T-cell (primary cell): ENCODE measurements around the gene SDHAF1. TPM values are rescaled to one million over a fixed set of nuclear protein-coding genes. Genes with fewer than 3 reads are reported as not detected.
A peak's percentile ranks its signal among the peaks of the same experiment; 100 is the strongest.

Experiments used
- ATAC-seq, 4 experiments: fragments of 200-7000 bp in 3 of 4; fragments of 150-1000 bp in 1 of 4; cut with Tn5 transposase; replicated peaks in 1 of 4; 1 replicate in 3 of 4; 2 replicates in 1 of 4; pipeline ENCODE4 v1.10.0; 2021; ENCODE audit warnings: moderate library complexity in 3 of 4, mild to moderate bottlenecking in 2 of 4, moderate number of reproducible peaks in 1 of 4
- CTCF ChIA-PET, 2 donors: fragments of 300-600 bp; sonication (Branson Sonifier 250); formaldehyde crosslinking; loops; one replicate each; lab custom pipeline; 2022; ENCODE audit warnings: antibody characterized with exemption in 2 of 2; lab: Charles Lee
- POLR2A ChIA-PET, 2 donors: fragments of 300-600 bp; sonication (Branson Sonifier 250); formaldehyde crosslinking; loops; one replicate each; lab custom pipeline; 2022; ENCODE audit warnings: antibody characterized with exemption in 2 of 2; lab: Charles Lee
- DNase-seq, 35 experiments: peaks; one replicate each; pipeline versions ENCODE4 v3.0.0 to v3.0.0-alpha.2; 2013 to 2023
- H3K27ac ChIP-seq: one replicate; pipeline ENCODE4 v1.5.1; 2013; ENCODE audit warnings: low read length
- H3K27me3 ChIP-seq, 2 experiments: replicated peaks in 1 of 2; 1 replicate in 1 of 2; 2 replicates in 1 of 2; pipeline versions ENCODE4 v1.6.1 to v1.7.0; 2013; ENCODE audit warnings: low read length in 1 of 2, mixed read lengths in 1 of 2; ENCODE audit not compliant: control insufficient read depth in 2 of 2, insufficient read depth in 2 of 2; ENCODE audit errors: extremely low read depth in 1 of 2
- H3K36me3 ChIP-seq, 2 donors: 1 replicate in 1 of 2; 2 replicates in 1 of 2; pipeline versions ENCODE4 v1.6.1 to v1.7.0; 2013; ENCODE audit warnings: low read length in 1 of 2; ENCODE audit not compliant: control insufficient read depth in 2 of 2, insufficient read depth in 1 of 2; ENCODE audit errors: extremely low read depth in 1 of 2
- H3K4me1 ChIP-seq, 2 experiments: 1 replicate in 1 of 2; 2 replicates in 1 of 2; pipeline versions ENCODE4 v1.6.1 to v1.7.0; 2013; ENCODE audit warnings: low read length in 2 of 2, mixed read lengths in 1 of 2; ENCODE audit not compliant: insufficient read depth in 2 of 2, control insufficient read depth in 1 of 2; ENCODE audit errors: extremely low read depth in 1 of 2
- H3K4me3 ChIP-seq, 2 donors: 1 replicate in 1 of 2; 2 replicates in 1 of 2; pipeline versions ENCODE4 v1.5.1 to v1.7.0; 2013; ENCODE audit warnings: mild to moderate bottlenecking in 2 of 2, low read length in 1 of 2, moderate library complexity in 1 of 2; ENCODE audit not compliant: control insufficient read depth in 1 of 2; ENCODE audit errors: extremely low read depth in 1 of 2
- H3K9me3 ChIP-seq: 2 replicates; pipeline ENCODE4 v1.7.0; 2013
- H3K27ac Mint-ChIP-seq, 2 donors: one replicate each; pipeline ENCODE4 v1.8.0; 2020 to 2021; ENCODE audit warnings: mild to moderate bottlenecking in 2 of 2, mixed read lengths in 2 of 2
- H3K27me3 Mint-ChIP-seq, 2 donors: one replicate each; pipeline ENCODE4 v1.8.0; 2021 to 2022; ENCODE audit warnings: mixed read lengths in 2 of 2
- H3K36me3 Mint-ChIP-seq: one replicate; pipeline ENCODE4 v1.8.0; 2021; ENCODE audit warnings: mixed read lengths
- H3K4me1 Mint-ChIP-seq, 3 donors: one replicate each; pipeline ENCODE4 v1.8.0; 2020 to 2022; ENCODE audit warnings: mixed read lengths in 3 of 3, mild to moderate bottlenecking in 1 of 3
- H3K4me3 Mint-ChIP-seq, 3 donors: one replicate each; pipeline ENCODE4 v1.8.0; 2020 to 2022; ENCODE audit warnings: mild to moderate bottlenecking in 3 of 3, mixed read lengths in 3 of 3, moderate library complexity in 3 of 3
- H3K9me3 Mint-ChIP-seq, 3 donors: one replicate each; pipeline ENCODE4 v1.8.0; 2020 to 2022; ENCODE audit warnings: mixed read lengths in 3 of 3
- WGBS: methylation state at CpG from one replicate; pipeline ENCODE4 v1.1.5; 2013; ENCODE audit warnings: missing lambda C conversion rate; ENCODE audit not compliant: insufficient coverage; 5-methylcytosine and 5-hydroxymethylcytosine counted together
- total RNA-seq, 35 experiments: library from RNA in 6 of 35; stranded (reverse) in 6 of 35; fragments of 120-200 nt in 1 of 35; gene quantifications; one replicate each; pipeline versions ENCODE4 v1.2.1 to v1.2.4 and lab custom pipeline; 2013 to 2026

SDHAF1 gene
- total RNA-seq, 5 donors from 2014 or later (not counting 1 experiment from before 2014, with no cell fraction given): 10.2 to 30.5 (median 27.3) TPM

DNA sequence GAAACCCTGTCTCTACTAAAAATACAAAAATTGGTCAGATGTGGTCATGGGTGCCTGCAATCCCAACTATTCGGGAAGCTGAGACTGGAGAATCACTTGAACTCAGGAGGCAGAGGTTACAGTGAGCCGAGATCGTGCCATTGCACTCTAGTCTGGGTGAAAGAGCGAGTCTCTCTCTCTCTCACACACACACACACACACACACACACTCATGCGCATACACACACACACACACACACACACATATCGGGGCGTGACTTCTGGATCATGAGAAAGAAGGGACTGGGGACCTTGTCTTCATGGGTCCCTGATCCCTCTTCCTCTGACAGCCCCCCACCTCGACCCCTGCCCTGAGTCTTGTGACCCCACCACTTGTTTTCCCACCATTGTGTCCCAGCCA is 11.8 kb upstream of the SDHAF1 start:
- no peak overlapping the region for H3K4me3 ChIP-seq
- Mint-ChIP-seq H3K4me3 (no peak overlapping the region), H3K27ac (no peak overlapping the region), H3K9me3 (no peaks in the 10 kb centered on the region), H3K27me3 (peaks cover 55 to 62% of the 10 kb centered on the region in 2 donors), H3K36me3 (no peaks in the 10 kb centered on the region), H3K4me1 (peaks cover 6 to 23% (median 6%) of the 10 kb centered on the region in 3 donors)
- no peaks in the 10 kb centered on the region for H3K36me3 ChIP-seq
- H3K4me1 ChIP-seq: peaks cover 0 to 16% of the 10 kb centered on the region in 2 experiments
- 68% methylated on average over 6 of the region's 8 CpGs for WGBS
- ChIA-PET POLR2A (no interaction called here), CTCF (interaction anchor here in 1 of 2 donors (0.6 kb wide), 1 partner anchor 14 kb away, joined by 5 read pairs; no protein-coding TSS in a partner anchor)
- H3K9me3 ChIP-seq: no peaks in the 10 kb centered on the region
- ATAC-seq (no peak), DNase-seq (no peak)
- peaks cover 0 to 84% of the 10 kb centered on the region in 2 experiments for H3K27me3 ChIP-seq
- H3K27ac ChIP-seq: no peak overlapping the region

DNA sequence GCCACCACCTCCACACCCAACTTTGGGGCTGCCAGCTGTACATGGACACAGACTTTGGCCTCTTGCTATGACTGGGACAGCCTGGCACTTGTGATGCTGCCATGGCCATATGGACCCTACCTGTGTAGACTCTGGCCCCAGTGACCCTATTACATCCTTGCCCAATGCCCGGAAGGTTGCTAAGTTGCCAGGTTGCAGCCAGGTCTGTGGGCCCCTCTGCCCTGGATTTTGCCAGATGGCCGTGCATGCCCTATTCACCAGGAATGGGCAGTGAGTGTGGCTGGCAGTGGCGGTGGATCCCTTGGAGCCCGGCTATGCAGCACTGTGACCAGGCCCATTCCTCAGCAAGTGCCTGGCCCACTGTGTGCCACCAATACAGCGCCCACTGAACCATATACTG is 8.9 kb upstream of the SDHAF1 start:
- Histone ChIP-seq H3K9me3 (no peaks in the 10 kb centered on the region), H3K27me3 (peaks cover 0 to 81% of the 10 kb centered on the region in 2 experiments), H3K27ac (no peak overlapping the region), H3K36me3 (no peaks in the 10 kb centered on the region), H3K4me1 (peaks cover 0 to 16% of the 10 kb centered on the region in 2 experiments), H3K4me3 (no peak overlapping the region)
- WGBS: 87% methylated on average over 5 of the region's 5 CpGs
- Mint-ChIP-seq H3K4me1 (peaks cover 6 to 15% (median 6%) of the 10 kb centered on the region in 3 donors), H3K9me3 (no peaks in the 10 kb centered on the region), H3K27me3 (peaks cover 39 to 48% of the 10 kb centered on the region in 2 donors), H3K27ac (no peak overlapping the region), H3K4me3 (peak overlapping the region; percentile 17 to 76 (median 28)), H3K36me3 (no peaks in the 10 kb centered on the region)
- POLR2A ChIA-PET: interaction anchor here in 1 of 2 donors (0.6 kb wide), 1 partner anchor 20 kb away, joined by 3 read pairs; no protein-coding TSS in a partner anchor
- DNase-seq (no peak), ATAC-seq (no peak)
- CTCF ChIA-PET: no interaction called here

DNA sequence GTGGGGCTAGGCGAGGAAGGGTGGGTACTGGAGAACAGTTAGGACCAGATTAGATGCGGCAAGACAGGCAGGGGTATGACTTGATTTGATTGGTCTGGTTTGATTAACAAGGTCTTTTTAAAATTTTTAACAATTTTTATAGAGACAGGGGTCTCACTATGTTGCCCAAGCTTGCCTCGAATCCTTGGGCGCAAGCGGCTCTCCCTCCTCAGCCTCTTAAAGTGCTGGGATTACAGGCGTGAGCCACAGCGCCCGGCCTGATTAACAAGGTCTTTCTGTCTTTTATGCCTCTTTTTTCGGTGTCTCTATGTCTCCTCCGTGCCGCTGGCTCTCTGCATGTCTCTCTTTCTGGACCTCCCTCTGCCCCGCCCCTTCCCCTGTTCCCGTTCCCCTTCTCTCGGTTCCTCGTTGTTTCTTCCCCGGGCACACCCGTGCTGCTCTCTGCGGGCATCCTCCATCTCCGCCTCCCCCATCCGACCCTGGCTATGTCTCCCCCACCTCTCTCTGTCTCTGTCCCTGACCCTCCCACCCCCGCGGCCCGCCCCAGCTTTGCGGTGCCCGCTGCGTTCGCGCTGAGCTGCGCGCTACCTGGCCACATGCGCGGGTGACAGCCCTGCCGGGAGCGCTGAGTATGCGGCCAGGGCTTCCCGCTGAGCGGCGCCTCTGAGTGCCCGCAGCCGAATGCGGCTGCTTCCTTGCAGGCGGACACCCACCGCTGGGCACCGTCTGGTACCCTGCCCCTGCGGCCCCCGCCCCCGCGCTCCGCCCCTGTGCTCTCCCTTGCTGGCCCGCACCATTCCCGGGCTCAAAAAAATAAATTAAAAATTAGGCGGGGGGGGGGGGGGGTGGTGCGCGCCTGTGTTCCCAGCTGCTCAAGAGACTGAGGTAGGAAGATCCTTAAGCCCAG is 8.1 kb upstream of the SDHAF1 start:
- ATAC-seq (peak; percentile 63 to 77 (median 71)), DNase-seq (peak in 7 of 35 experiments; percentile 10 to 40 (median 19))
- WGBS: 10% methylated on average over 43 of the region's 54 CpGs
- no peak overlapping the region for H3K27ac ChIP-seq
- Mint-ChIP-seq H3K9me3 (no peaks in the 10 kb centered on the region), H3K4me3 (peak overlapping the region; percentile 72 to 79 (median 76)), H3K27me3 (peaks cover 35 to 43% of the 10 kb centered on the region in 2 donors), H3K27ac (no peak overlapping the region), H3K4me1 (peaks cover 6 to 15% (median 6%) of the 10 kb centered on the region in 3 donors), H3K36me3 (no peaks in the 10 kb centered on the region)
- peak overlapping the region; percentile 10 to 32 for H3K4me3 ChIP-seq
- POLR2A ChIA-PET: interaction anchor here in 1 of 2 donors (0.6 kb wide), 1 partner anchor 21 kb away, joined by 3 read pairs; no protein-coding TSS in a partner anchor
- peaks cover 0 to 16% of the 10 kb centered on the region in 2 experiments for H3K4me1 ChIP-seq
- CTCF ChIA-PET: interaction anchor here in 1 of 2 donors (0.7 kb wide), 1 partner anchor 1484 kb away, joined by 3 read pairs; no protein-coding TSS in a partner anchor
- H3K27me3 ChIP-seq: peaks cover 0 to 75% of the 10 kb centered on the region in 2 experiments
- no peaks in the 10 kb centered on the region for H3K36me3 ChIP-seq
- H3K9me3 ChIP-seq: no peaks in the 10 kb centered on the region

DNA sequence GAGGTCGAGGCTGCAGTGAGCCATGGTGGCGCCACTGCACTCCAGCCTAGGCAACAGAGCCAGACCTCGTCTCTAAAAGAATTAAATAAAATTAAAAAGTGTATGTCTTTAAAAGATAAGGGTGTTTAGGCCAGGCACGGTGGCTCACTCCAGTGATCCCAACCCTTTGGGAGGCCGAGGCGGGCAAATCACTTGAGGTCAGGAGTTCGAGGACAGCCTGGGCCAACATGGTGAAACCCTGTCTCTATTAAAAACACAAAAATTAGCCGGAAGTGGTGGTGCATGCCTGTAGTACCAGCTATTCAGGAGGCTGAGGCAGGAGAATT is 7.5 kb upstream of the SDHAF1 start:
- no CpG with 5 or more reads among the region's 8 CpGs for WGBS
- peak overlapping the region in 2 of 3 donors; percentile 24 to 76 for H3K4me3 Mint-ChIP-seq

DNA sequence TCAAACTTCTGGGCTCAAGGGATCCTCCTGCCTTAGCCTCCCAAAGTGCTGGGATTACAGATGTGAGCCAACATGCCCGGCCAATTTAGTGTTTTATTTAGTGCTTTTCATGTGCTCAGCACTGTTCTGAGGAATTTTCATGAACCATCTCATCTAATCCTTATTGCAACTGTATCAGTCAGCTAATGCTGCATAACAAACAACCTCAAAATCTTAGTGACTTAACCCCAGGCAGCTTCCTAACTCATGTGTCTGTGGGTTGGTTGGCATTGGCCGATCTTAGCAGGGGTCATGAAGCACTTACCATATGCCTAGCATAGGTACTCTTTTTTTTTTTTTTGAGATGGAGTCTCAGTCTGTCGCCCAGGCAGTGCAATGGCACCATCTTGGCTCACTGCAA is 6.2 kb upstream of the SDHAF1 start:
- Mint-ChIP-seq H3K4me1 (peaks cover 6 to 15% (median 6%) of the 10 kb centered on the region in 3 donors), H3K4me3 (no peak overlapping the region), H3K9me3 (no peaks in the 10 kb centered on the region), H3K36me3 (no peaks in the 10 kb centered on the region), H3K27me3 (peaks cover 30 to 34% of the 10 kb centered on the region in 2 donors), H3K27ac (no peak overlapping the region)
- peaks cover 0 to 19% of the 10 kb centered on the region in 2 experiments for H3K4me1 ChIP-seq
- ATAC-seq (no peak), DNase-seq (no peak)
- H3K9me3 ChIP-seq: no peaks in the 10 kb centered on the region
- CTCF ChIA-PET: interaction anchor here in 1 of 2 donors (0.7 kb wide), 1 partner anchor 405 kb away, joined by 4 read pairs; no protein-coding TSS in a partner anchor
- no peak overlapping the region for H3K27ac ChIP-seq
- WGBS: 100% methylated on average over 1 of the region's 3 CpGs
- peaks cover 0 to 58% of the 10 kb centered on the region in 2 experiments for H3K27me3 ChIP-seq
- no peak overlapping the region for H3K4me3 ChIP-seq
- POLR2A ChIA-PET: no interaction called here
- no peaks in the 10 kb centered on the region for H3K36me3 ChIP-seq

More for the DNA sequence above, 7.5 kb upstream of the SDHAF1 start:
- H3K27me3 ChIP-seq: peaks cover 0 to 70% of the 10 kb centered on the region in 2 experiments
- Mint-ChIP-seq H3K27ac (no peak overlapping the region), H3K27me3 (peaks cover 35 to 43% of the 10 kb centered on the region in 2 donors), H3K4me1 (peaks cover 6 to 15% (median 6%) of the 10 kb centered on the region in 3 donors), H3K9me3 (no peaks in the 10 kb centered on the region), H3K36me3 (no peaks in the 10 kb centered on the region)
- H3K4me3 ChIP-seq: no peak overlapping the region
- no peaks in the 10 kb centered on the region for H3K9me3 ChIP-seq
- CTCF ChIA-PET: interaction anchor here in 1 of 2 donors (0.7 kb wide), 1 partner anchor 1485 kb away, joined by 3 read pairs; no protein-coding TSS in a partner anchor
- ATAC-seq (peak in 2 of 4 experiments; percentile 24), DNase-seq (no peak)
- peaks cover 0 to 16% of the 10 kb centered on the region in 2 experiments for H3K4me1 ChIP-seq
- POLR2A ChIA-PET: no interaction called here
- no peaks in the 10 kb centered on the region for H3K36me3 ChIP-seq
- no peak overlapping the region for H3K27ac ChIP-seq

DNA sequence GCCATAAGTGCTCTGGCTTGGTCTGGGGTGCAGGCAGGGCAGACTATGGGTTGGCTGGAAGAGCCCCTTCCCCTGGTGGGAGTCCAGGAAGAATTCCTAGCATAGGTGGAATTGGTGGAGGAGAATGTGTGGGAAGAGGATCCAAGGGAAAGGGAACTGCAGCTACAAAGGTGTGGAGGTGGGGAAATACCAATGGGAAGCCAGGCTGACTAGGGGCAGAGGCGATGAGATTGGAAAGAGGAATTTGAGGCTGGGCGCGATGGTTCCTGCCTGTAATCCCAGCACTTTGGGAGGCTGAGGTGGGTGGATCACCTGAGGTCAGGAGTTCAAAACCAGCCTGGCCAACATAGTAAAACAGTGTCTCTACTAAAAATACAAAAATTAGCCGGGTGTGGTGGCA is 4.8 kb upstream of the SDHAF1 start:
- H3K27me3 Mint-ChIP-seq: peaks cover 17 to 20% of the 10 kb centered on the region in 2 donors
- Histone ChIP-seq H3K9me3 (no peaks in the 10 kb centered on the region), H3K4me1 (peaks cover 0 to 30% of the 10 kb centered on the region in 2 experiments), H3K4me3 (no peak overlapping the region), H3K27ac (no peak overlapping the region), H3K27me3 (peaks cover 0 to 46% of the 10 kb centered on the region in 2 experiments), H3K36me3 (no peaks in the 10 kb centered on the region)
- H3K36me3 Mint-ChIP-seq: no peaks in the 10 kb centered on the region
- 100% methylated on average over 3 of the region's 4 CpGs for WGBS
- ChIA-PET CTCF (no interaction called here), POLR2A (interaction anchor here in 1 of 2 donors (0.5 kb wide), 1 partner anchor 11 kb away, joined by 3 read pairs; no protein-coding TSS in a partner anchor)
- no peaks in the 10 kb centered on the region for H3K9me3 Mint-ChIP-seq
- DNase-seq (no peak), ATAC-seq (no peak)
- no peak overlapping the region for H3K4me3 Mint-ChIP-seq
- H3K4me1 Mint-ChIP-seq: peaks cover 12 to 21% (median 12%) of the 10 kb centered on the region in 3 donors
- H3K27ac Mint-ChIP-seq: no peak overlapping the region
